ENCODE data around the gene SCMH1.

SCMH1 gene

DNA sequence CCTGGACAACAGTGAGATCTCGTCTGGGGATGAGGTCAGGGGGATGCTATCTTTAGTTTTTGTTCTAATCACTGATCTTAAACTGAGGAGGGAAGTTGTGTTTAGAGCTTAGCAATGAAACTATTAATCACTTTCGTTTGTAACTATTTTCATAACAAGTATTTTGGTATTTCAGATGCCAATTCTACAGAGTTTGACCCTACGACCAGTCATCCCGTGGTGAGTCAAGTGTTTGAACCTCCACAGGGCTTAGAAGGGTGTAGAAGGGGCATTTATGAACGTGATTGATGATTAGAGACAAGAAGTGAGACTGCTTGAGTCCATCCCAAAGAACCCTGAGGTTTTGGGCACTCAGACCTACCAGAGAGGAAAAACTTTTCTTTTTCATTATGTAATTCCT is 236.2 kb downstream of the SCMH1 start:
- DNase-seq = no peak
- no peak overlapping the region for H3K27ac ChIP-seq
- no peak overlapping the region for H3K4me3 ChIP-seq (ENCODE audit: low read depth, low read length)
- in situ Hi-C loops (cut with HindIII; ENCODE audit: low pct_ligation_motif_present, low sequenced_read_pairs) = no loop called here
- H3K27me3 ChIP-seq (replicated peaks) = no peaks in the 10 kb centered on the region
- TF ChIP-seq, protein P1, sequence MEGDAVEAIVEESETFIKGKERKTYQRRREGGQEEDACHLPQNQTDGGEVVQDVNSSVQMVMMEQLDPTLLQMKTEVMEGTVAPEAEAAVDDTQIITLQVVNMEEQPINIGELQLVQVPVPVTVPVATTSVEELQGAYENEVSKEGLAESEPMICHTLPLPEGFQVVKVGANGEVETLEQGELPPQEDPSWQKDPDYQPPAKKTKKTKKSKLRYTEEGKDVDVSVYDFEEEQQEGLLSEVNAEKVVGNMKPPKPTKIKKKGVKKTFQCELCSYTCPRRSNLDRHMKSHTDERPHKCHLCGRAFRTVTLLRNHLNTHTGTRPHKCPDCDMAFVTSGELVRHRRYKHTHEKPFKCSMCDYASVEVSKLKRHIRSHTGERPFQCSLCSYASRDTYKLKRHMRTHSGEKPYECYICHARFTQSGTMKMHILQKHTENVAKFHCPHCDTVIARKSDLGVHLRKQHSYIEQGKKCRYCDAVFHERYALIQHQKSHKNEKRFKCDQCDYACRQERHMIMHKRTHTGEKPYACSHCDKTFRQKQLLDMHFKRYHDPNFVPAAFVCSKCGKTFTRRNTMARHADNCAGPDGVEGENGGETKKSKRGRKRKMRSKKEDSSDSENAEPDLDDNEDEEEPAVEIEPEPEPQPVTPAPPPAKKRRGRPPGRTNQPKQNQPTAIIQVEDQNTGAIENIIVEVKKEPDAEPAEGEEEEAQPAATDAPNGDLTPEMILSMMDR (IDR thresholded peaks at IDR 0.05; ENCODE audit: low read depth, low read length, missing control alignments) = no peak
- peaks cover 92% of the 10 kb centered on the region for H3K36me3 ChIP-seq (replicated peaks)

- in situ Hi-C loops (cut with HindIII; ENCODE audit: low pct_ligation_motif_present, low sequenced_read_pairs) = no loop called here
- peak; percentile 100 for DNase-seq
- H3K27me3 ChIP-seq (replicated peaks) = no peaks in the 10 kb centered on the region
- H3K36me3 ChIP-seq (replicated peaks) = peaks cover 88% of the 10 kb centered on the region
- peak overlapping the region; percentile 14 for H3K27ac ChIP-seq
- no peak overlapping the region for H3K4me3 ChIP-seq (ENCODE audit: low read depth, low read length)
- TF ChIP-seq, protein P1 (IDR thresholded peaks at IDR 0.05; ENCODE audit: low read depth, low read length, missing control alignments) = peak; percentile 82
Measured at GRCh38 chr1:41003640-41004220, 238.4 kb downstream of the SCMH1 start.

DNA sequence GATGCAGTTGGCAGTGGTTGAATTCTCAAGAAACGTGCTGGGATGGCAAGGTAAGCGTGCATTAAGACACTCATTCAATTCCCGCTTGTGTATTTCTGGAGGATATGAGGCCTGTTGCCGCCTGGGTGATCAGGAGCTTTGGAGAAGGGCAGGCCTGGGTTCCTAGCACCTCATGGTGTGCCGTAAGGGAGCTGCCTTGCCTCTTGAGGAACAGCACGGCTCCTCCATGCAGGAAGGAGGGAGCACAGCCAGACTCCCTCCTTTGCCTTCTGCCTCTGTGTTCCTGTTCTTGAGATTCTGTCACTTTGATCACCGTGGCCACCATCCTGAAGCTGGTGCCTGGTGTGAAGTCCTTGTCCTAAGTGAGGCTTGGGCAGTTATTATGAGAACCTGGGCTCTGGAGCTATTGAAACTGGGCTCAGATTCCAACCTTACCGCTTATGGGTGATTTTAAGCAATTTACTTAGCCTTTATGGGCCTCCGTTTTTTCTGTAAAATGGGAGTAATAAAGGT is 238.9 kb downstream of the SCMH1 start:
- Histone ChIP-seq H3K27me3 (replicated peaks) (no peaks in the 10 kb centered on the region), H3K36me3 (replicated peaks) (peaks cover 87% of the 10 kb centered on the region), H3K4me3 (ENCODE audit: low read depth, low read length) (no peak overlapping the region), H3K27ac (peak overlapping the region; percentile 14)
- TF ChIP-seq, protein P1 (IDR thresholded peaks at IDR 0.05; ENCODE audit: low read depth, low read length, missing control alignments) = no peak
- in situ Hi-C loops (cut with HindIII; ENCODE audit: low pct_ligation_motif_present, low sequenced_read_pairs) = no loop called here
- no peak for DNase-seq

GRCh38 chr1:40998668-40999067 is 243.4 kb downstream of the SCMH1 start:
- no peak for DNase-seq
- TF ChIP-seq, protein P1 (IDR thresholded peaks at IDR 0.05; ENCODE audit: low read depth, low read length, missing control alignments) = no peak
- Histone ChIP-seq H3K4me3 (ENCODE audit: low read depth, low read length) (no peak overlapping the region), H3K27ac (no peak overlapping the region), H3K36me3 (replicated peaks) (peaks cover 90% of the 10 kb centered on the region), H3K27me3 (replicated peaks) (no peaks in the 10 kb centered on the region)
- in situ Hi-C loops (cut with HindIII; ENCODE audit: low pct_ligation_motif_present, low sequenced_read_pairs) = no loop called here

GRCh38 chr1:40997096-40997495 is 245.0 kb downstream of the SCMH1 start:
- Histone ChIP-seq H3K36me3 (replicated peaks) (peaks cover 89% of the 10 kb centered on the region), H3K4me3 (ENCODE audit: low read depth, low read length) (no peak overlapping the region), H3K27me3 (replicated peaks) (no peaks in the 10 kb centered on the region), H3K27ac (no peak overlapping the region)
- in situ Hi-C loops (cut with HindIII; ENCODE audit: low pct_ligation_motif_present, low sequenced_read_pairs) = no loop called here
- no peak for DNase-seq
- TF ChIP-seq, protein P1 (IDR thresholded peaks at IDR 0.05; ENCODE audit: low read depth, low read length, missing control alignments) = no peak

GRCh38 chr1:40989066-40989465 is 253.0 kb downstream of the SCMH1 start:
- no peak overlapping the region for H3K27ac ChIP-seq
- peaks cover 95% of the 10 kb centered on the region for H3K36me3 ChIP-seq (replicated peaks)
- DNase-seq = no peak
- TF ChIP-seq, protein P1 (IDR thresholded peaks at IDR 0.05; ENCODE audit: low read depth, low read length, missing control alignments) = no peak
- in situ Hi-C loops (cut with HindIII; ENCODE audit: low pct_ligation_motif_present, low sequenced_read_pairs) = no loop called here
- no peaks in the 10 kb centered on the region for H3K27me3 ChIP-seq (replicated peaks)
- no peak overlapping the region for H3K4me3 ChIP-seq (ENCODE audit: low read depth, low read length)
